HEK293T (cell line): Measurements from ENCODE around the gene LRRC9.
A peak's percentile ranks its signal among the peaks of the same experiment; 100 is the strongest.

ENCODE experiments used
- CTCF ChIA-PET: fragments of 350-600 bp; formaldehyde crosslinking; extraction: SDS; loops from one replicate; lab custom pipeline; 2021; ENCODE audit warnings: antibody characterized with exemption, inconsistent platforms; lab: Yijun Ruan, JAX
- POLR2A ChIA-PET: fragments of 350-600 bp; formaldehyde crosslinking; extraction: SDS; loops from one replicate; lab custom pipeline; 2020; ENCODE audit warnings: antibody characterized with exemption, inconsistent platforms; lab: Yijun Ruan, JAX
- DNase-seq: peaks from one replicate; pipeline ENCODE4 v3.0.0; 2012; ENCODE audit warnings: mixed read lengths; ENCODE audit errors: extremely low spot score
- ARNT ChIP-seq: fragments of 450-650 bp; IDR thresholded peaks from 2 replicates; pipeline ENCODE4 v1.6.1; 2017; ENCODE audit warnings: mild to moderate bottlenecking
- BHLHE40 ChIP-seq: fragments of 450-650 bp; IDR thresholded peaks from 2 replicates; pipeline ENCODE4 v1.6.1; 2016; ENCODE audit warnings: mild to moderate bottlenecking, moderate library complexity, borderline replicate concordance
- CTBP1 ChIP-seq: fragments of 450-650 bp; IDR thresholded peaks from 2 replicates; pipeline ENCODE4 v1.6.1; 2016; ENCODE audit warnings: borderline replicate concordance
- ELF4 ChIP-seq: fragments of 450-650 bp; IDR thresholded peaks from 2 replicates; pipeline ENCODE4 v1.6.1; 2017; ENCODE audit warnings: antibody characterized with exemption
- FOXA1 ChIP-seq: fragments of 450-650 bp; IDR thresholded peaks from 2 replicates; pipeline ENCODE4 v1.6.1; 2016; ENCODE audit warnings: mild to moderate bottlenecking
- FOXK2 ChIP-seq: fragments of 450-650 bp; IDR thresholded peaks from 2 replicates; pipeline ENCODE4 v1.6.1; 2016; ENCODE audit warnings: mild to moderate bottlenecking
- FOXM1 ChIP-seq: fragments of 450-650 bp; IDR thresholded peaks from 2 replicates; pipeline ENCODE4 v1.6.1; 2017; ENCODE audit warnings: mild to moderate bottlenecking, borderline replicate concordance
- HDGF ChIP-seq: fragments of 450-650 bp; IDR thresholded peaks from 2 replicates; pipeline ENCODE4 v1.6.1; 2017; ENCODE audit warnings: antibody characterized with exemption, borderline replicate concordance
- L3MBTL2 ChIP-seq: fragments of 450-650 bp; conservative IDR thresholded peaks from 2 replicates; pipeline ENCODE4 v1.6.1; 2016; ENCODE audit warnings: mild to moderate bottlenecking
- LEF1 ChIP-seq: fragments of 450-650 bp; IDR thresholded peaks from 2 replicates; pipeline ENCODE4 v1.6.1; 2017; ENCODE audit warnings: mild to moderate bottlenecking, borderline replicate concordance
- NFRKB ChIP-seq: fragments of 450-650 bp; IDR thresholded peaks from 2 replicates; pipeline ENCODE4 v1.6.1; 2016; ENCODE audit warnings: mild to moderate bottlenecking, moderate library complexity
- SP1 ChIP-seq: fragments of 450-650 bp; IDR thresholded peaks from 2 replicates; pipeline ENCODE4 v1.6.1; 2017
- SUZ12 ChIP-seq: fragments of 450-650 bp; IDR thresholded peaks from 2 replicates; pipeline ENCODE4 v1.6.1; 2016; ENCODE audit warnings: mild to moderate bottlenecking
- TARDBP ChIP-seq: fragments of 450-650 bp; IDR thresholded peaks from 2 replicates; pipeline ENCODE4 v1.6.1; 2016
- ZNF384 ChIP-seq: fragments of 450-650 bp; IDR thresholded peaks from 2 replicates; pipeline ENCODE4 v1.6.1; 2016
- TF ChIP-seq, protein P1 (sequence below): fragments of 450-650 bp; IDR thresholded peaks from 2 replicates; pipeline ENCODE4 v1.6.1; 2016

Gene LRRC9

DNA sequence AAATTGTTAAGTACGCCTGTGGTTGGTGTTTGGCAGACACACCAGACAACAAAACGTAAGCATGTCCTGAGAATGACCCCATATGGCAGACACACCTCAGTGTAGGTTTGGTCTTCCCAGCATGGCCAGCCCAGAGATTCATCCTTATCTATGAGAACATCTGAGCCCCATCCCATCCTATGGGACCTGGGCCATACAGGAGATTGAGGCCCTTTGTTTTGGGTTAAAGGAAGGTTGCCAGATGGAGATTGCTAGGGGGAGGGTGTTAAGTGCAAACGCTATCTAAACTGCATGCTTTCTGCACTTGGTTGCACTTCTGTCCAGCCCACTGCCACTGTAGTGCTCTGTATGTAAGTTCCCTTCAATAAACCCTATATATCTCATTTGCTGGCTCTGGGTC is 167.7 kb downstream of the LRRC9 start:
- ChIA-PET CTCF (no interaction called here), POLR2A (no interaction called here)
- DNase-seq = no peak
- no peak for TF ChIP-seq SP1
- TF ChIP-seq BHLHE40 = no peak
- TF ChIP-seq TARDBP = no peak
- no peak for TF ChIP-seq ELF4
- TF ChIP-seq CTBP1 = no peak
- no peak for TF ChIP-seq FOXM1
- no peak for TF ChIP-seq SUZ12
- no peak for TF ChIP-seq FOXK2
- no peak for TF ChIP-seq LEF1
- TF ChIP-seq ARNT = no peak
- TF ChIP-seq FOXA1 = no peak
- no peak for TF ChIP-seq ZNF384
- TF ChIP-seq NFRKB = no peak

DNA sequence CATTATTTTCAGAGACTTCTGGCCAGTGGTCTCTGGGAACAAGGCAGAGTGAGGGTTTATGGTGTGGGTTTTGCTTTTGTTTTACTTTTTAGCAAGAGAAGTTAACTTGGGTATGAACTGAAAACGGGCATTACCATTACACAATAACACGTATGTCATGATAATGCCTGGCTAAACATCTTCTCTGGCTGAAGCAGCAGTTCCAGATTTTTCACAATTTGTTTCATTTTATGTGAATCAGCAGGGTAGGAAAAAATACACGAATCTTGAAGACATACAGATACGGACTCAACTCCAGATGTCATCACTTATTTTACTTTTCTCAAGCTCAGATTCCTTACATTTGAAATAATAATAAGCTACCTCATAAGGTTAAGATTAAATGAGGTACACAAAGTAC is 169.3 kb downstream of the LRRC9 start:
- DNase-seq = no peak
- TF ChIP-seq SUZ12 = no peak
- TF ChIP-seq FOXK2 = no peak
- TF ChIP-seq TARDBP = no peak
- no peak for TF ChIP-seq FOXM1
- no peak for TF ChIP-seq FOXA1
- no peak for TF ChIP-seq CTBP1
- TF ChIP-seq ELF4 = no peak
- TF ChIP-seq HDGF = no peak
- TF ChIP-seq, protein P1, sequence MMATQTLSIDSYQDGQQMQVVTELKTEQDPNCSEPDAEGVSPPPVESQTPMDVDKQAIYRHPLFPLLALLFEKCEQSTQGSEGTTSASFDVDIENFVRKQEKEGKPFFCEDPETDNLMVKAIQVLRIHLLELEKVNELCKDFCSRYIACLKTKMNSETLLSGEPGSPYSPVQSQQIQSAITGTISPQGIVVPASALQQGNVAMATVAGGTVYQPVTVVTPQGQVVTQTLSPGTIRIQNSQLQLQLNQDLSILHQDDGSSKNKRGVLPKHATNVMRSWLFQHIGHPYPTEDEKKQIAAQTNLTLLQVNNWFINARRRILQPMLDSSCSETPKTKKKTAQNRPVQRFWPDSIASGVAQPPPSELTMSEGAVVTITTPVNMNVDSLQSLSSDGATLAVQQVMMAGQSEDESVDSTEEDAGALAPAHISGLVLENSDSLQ = no peak
- no peak for TF ChIP-seq BHLHE40
- no peak for TF ChIP-seq L3MBTL2
- CTCF ChIA-PET = interaction anchor here (0.6 kb wide), 1 partner anchor 1180 kb away, joined by 3 read pairs; no protein-coding TSS in a partner anchor
- POLR2A ChIA-PET = interaction anchor here (1.0 kb wide), 1 partner anchor 243 kb away, joined by 3 read pairs; no protein-coding TSS in a partner anchor

- DNase-seq = peak; percentile 53
- ChIA-PET POLR2A (interaction anchor here (1.5 to 2.0 kb wide), 2 partner anchors 71 to 158 kb away, joined by 7 read pairs; partner anchors contain the start of gene PPM1A), CTCF (interaction anchor here (0.9 kb wide), 1 partner anchor 160 kb away, joined by 3 read pairs; no protein-coding TSS in a partner anchor)
- TF ChIP-seq, protein P1 = no peak
- TF ChIP-seq ZNF384 = peak; percentile 18; the same call in 1 of the 2 replicates
- no peak for TF ChIP-seq FOXA1
These were observed 171.0 kb downstream of the LRRC9 start for GRCh38 chr14:60090864-60091519.

DNA sequence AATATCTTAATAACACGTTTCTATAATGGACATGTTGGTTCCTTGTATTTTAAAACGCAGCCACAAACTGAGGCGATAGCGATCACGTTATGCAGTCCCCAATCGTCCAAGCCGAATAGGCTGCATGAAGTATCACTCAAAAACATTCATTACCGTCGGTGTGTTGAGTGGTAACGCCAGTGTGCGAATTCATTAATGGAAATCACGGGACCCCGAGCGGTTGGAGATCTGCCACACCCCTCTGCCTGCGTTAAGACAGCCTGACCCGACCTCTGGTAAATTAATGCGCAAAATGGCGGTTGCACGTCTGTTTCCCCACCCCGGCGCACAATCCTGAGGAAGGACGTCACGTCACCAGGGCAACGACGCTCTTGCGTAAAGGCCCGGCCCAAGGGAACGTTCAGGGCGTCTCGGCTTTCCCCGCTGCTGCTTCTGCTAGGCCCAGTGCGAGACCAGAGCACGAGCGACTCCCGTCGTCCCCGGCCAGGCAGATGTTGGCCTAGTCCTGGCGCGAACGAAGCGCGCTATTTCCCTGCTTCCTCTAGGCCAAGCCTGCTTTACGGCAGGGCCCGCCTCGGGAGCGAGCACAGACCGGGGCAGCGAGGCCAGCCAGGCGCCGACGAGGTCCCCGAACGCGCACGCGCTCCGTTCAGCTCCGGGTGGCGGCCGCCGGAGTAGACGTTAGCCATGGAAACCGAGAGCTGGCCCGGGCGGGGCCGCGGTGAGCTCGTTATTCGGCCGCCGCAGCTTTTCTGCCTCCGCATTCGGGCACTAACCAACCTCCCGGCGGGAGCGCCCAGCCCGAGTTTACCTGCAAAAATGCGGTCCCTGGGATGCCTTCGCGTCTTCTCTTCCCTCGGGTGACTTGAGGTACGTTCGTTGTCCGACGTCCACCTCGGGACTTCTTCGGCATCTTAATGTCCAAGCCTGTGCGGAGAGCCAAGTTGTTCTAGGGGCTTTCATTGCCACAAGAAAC is 171.9 kb downstream of the LRRC9 start, which contains the start of gene PCNX4:
Gene PCNX4 (plus strand): TSS at position 374 of the 976 bp plus-strand sequence. CDS start 15,716 bp downstream, outside the sequence.
- peak; percentile 89 for DNase-seq
- ChIA-PET POLR2A (interaction anchor here (0.7 to 2.4 kb wide), 6 partner anchors 19 to 157 kb away, joined by 3 to 14 read pairs (median 7); partner anchors contain the start of genes DHRS7 and PPM1A), CTCF (interaction anchor here (0.9 kb wide), 1 partner anchor 159 kb away, joined by 3 read pairs; no protein-coding TSS in a partner anchor)
- TF ChIP-seq, protein P1 = peak; percentile 68
- TF ChIP-seq L3MBTL2 = peak; percentile 93
- TF ChIP-seq SP1 = no peak
- peak; percentile 29 for TF ChIP-seq ELF4
- no peak for TF ChIP-seq NFRKB
- no peak for TF ChIP-seq FOXA1
- TF ChIP-seq BHLHE40 = no peak
- TF ChIP-seq ZNF384 = no peak
- no peak for TF ChIP-seq TARDBP
- no peak for TF ChIP-seq FOXM1
- no peak for TF ChIP-seq LEF1
- TF ChIP-seq SUZ12 = no peak
- TF ChIP-seq FOXK2 = no peak
- TF ChIP-seq ARNT = no peak
- TF ChIP-seq HDGF = peak; percentile 64; the same call in 1 of the 2 replicates
- TF ChIP-seq CTBP1 = no peak

DNA sequence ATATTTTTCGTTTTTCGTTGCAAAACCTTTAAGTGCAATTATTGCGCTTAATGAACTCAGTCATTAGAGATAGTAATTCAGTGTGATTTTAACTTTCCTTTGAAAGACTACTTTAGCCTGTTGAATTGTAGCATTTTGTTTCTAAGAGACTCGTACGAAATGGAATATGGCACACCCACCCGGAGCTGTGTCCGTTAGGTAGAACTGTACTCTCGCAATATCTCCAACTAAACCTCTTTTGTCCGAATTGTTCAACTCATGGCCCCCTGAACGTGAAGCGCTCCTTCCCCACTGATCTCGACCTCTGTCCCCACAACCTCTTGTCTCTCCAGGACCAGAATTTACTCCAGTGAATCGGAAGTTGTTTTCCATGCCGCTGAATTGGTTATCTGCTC is 172.6 kb downstream of the LRRC9 start:
- ChIA-PET POLR2A (interaction anchor here (1.2 to 2.4 kb wide), 4 partner anchors 69 to 156 kb away, joined by 3 to 14 read pairs (median 9); partner anchors contain the start of genes DHRS7 and PPM1A), CTCF (no interaction called here)
- TF ChIP-seq ELF4 = no peak
- TF ChIP-seq L3MBTL2 = no peak
- TF ChIP-seq, protein P1 = no peak
- TF ChIP-seq LEF1 = no peak
- TF ChIP-seq SP1 = no peak
- TF ChIP-seq ZNF384 = no peak
- TF ChIP-seq HDGF = no peak
- no peak for TF ChIP-seq FOXA1
- no peak for TF ChIP-seq SUZ12
- no peak for TF ChIP-seq BHLHE40
- peak; percentile 19 for DNase-seq
